Fibroblast of lung (primary cell): ENCODE measurements around the gene POSTN. TPM values are rescaled to one million over a fixed set of nuclear protein-coding genes. Genes with fewer than 3 reads are reported as not detected.

ENCODE experiments used
- DNase-seq, 2 donors: peaks; one replicate each; pipeline versions ENCODE4 v3.0.0 to v3.0.0-alpha.2; 2010; ENCODE audit warnings: low read depth in 2 of 2
- H2AFZ ChIP-seq: 2 replicates; pipeline ENCODE4 v1.5.1; 2012; ENCODE audit warnings: low read length, control low read depth, inconsistent platforms
- H3K27ac ChIP-seq: 2 replicates; pipeline ENCODE4 v1.5.1; 2011; ENCODE audit warnings: low read length, control low read depth; ENCODE audit not compliant: insufficient read depth
- H3K27me3 ChIP-seq: 2 replicates; pipeline ENCODE4 v1.5.1; 2011; ENCODE audit warnings: mild to moderate bottlenecking, low read length; ENCODE audit not compliant: control insufficient read depth, insufficient read depth
- H3K36me3 ChIP-seq: 2 replicates; pipeline ENCODE4 v1.5.1; 2011; ENCODE audit warnings: low read length; ENCODE audit not compliant: control insufficient read depth, insufficient read depth
- H3K4me1 ChIP-seq: 2 replicates; pipeline ENCODE4 v1.5.1; 2011; ENCODE audit warnings: low read length; ENCODE audit not compliant: control insufficient read depth, insufficient read depth; ENCODE audit errors: extremely low read depth
- H3K4me2 ChIP-seq: 2 replicates; pipeline ENCODE4 v1.5.1; 2011; ENCODE audit warnings: low read length, control low read depth; ENCODE audit not compliant: insufficient read depth; ENCODE audit errors: extremely low read depth
- H3K4me3 ChIP-seq, 4 experiments: fragments of 200-600 bp in 1 of 4; sonication (generic) in 1 of 4; replicated peaks in 1 of 4; 2 replicates each; pipeline ENCODE4 v1.5.1; 2011 to 2016; ENCODE audit warnings: low read length in 4 of 4, low read depth in 3 of 4, mild to moderate bottlenecking in 3 of 4, control low read depth in 2 of 4, inconsistent platforms in 1 of 4, mixed read lengths in 1 of 4; ENCODE audit not compliant: insufficient read depth in 1 of 4; ENCODE audit errors: control extremely low read depth in 1 of 4
- H3K79me2 ChIP-seq: 2 replicates; pipeline ENCODE4 v1.5.1; 2012; ENCODE audit warnings: mild to moderate bottlenecking, low read length, inconsistent platforms; ENCODE audit not compliant: control insufficient read depth, insufficient read depth
- H3K9ac ChIP-seq: 2 replicates; pipeline ENCODE4 v1.5.1; 2011; ENCODE audit warnings: mild to moderate bottlenecking, low read length, control low read depth; ENCODE audit not compliant: insufficient read depth
- H3K9me3 ChIP-seq: 2 replicates; pipeline ENCODE4 v1.5.1; 2012; ENCODE audit warnings: low read depth, low read length; ENCODE audit not compliant: control insufficient read depth, insufficient read depth
- H4K20me1 ChIP-seq: 2 replicates; pipeline ENCODE4 v1.5.1; 2011; ENCODE audit warnings: low read length; ENCODE audit not compliant: control insufficient read depth, insufficient read depth; ENCODE audit errors: extremely low read depth
- CTCF ChIP-seq, 2 donors: IDR thresholded peaks in 1 of 2; conservative IDR thresholded peaks in 1 of 2; 1 replicate in 1 of 2; 2 replicates in 1 of 2; pipeline ENCODE4 v1.5.1; 2011 to 2012; ENCODE audit warnings: low read length in 2 of 2, control low read depth in 1 of 2, inconsistent platforms in 1 of 2, low read depth in 1 of 2, mild to moderate bottlenecking in 1 of 2
- EZH2 ChIP-seq: IDR thresholded peaks from 2 replicates; pipeline ENCODE4 v1.5.1; 2012; ENCODE audit warnings: low read length, control low read depth, mild to moderate bottlenecking; ENCODE audit errors: missing control alignments
- polyA minus RNA-seq: library from RNA; depleted of rRNA, polyadenylated mRNA; stranded (reverse); fragments of >200 nt; gene quantifications from 2 replicates; pipeline ENCODE4 v1.2.3, GENCODE V29; 2011; ENCODE audit warnings: low replicate concordance
- polyA plus RNA-seq, 2 donors: library from polyadenylated mRNA; depleted of rRNA in 1 of 2; stranded (reverse) in 1 of 2; unstranded in 1 of 2; fragments of >200 nt; gene quantifications; 2 replicates each; pipeline ENCODE4 v1.2.1, GENCODE V29; 2011 to 2012; ENCODE audit warnings: missing spikeins in 1 of 2
- total RNA-seq: library from RNA; depleted of rRNA; stranded (reverse); fragments of >200 nt; gene quantifications from 2 replicates; pipeline ENCODE4 v1.2.1, GENCODE V29; 2014

Gene POSTN
- 38.0 and 221 TPM in 2 replicates for total RNA-seq
- 526 and 1,141 TPM in 2 replicates for polyA plus RNA-seq
- 266 and 548 TPM in 2 replicates for polyA plus RNA-seq (2012)
- polyA minus RNA-seq = 47.4 and 65.8 TPM in 2 replicates

GRCh38 chr13:37598597-37598996 lies at the start of gene POSTN:
Gene POSTN, minus strand, starts transcription at chr13:37598768. Its CDS starts 42 bp downstream, at chr13:37598726.
- Histone ChIP-seq H4K20me1 (no peaks in the 10 kb centered on the region), H3K9ac (peak within 1 kb of the TSS; percentile 4), H3K36me3 (no peaks in the 10 kb centered on the region), H3K79me2 (peaks cover 7% of the 10 kb centered on the region), H2AFZ (peak within 1 kb of the TSS; percentile 63), H3K27ac (no peak within 1 kb of the TSS), H3K27me3 (no peaks in the 10 kb centered on the region), H3K4me2 (peak within 1 kb of the TSS; percentile 69), H3K4me3 (peak within 1 kb of the TSS; percentile 44 to 61 (median 50)), H3K4me1 (peaks cover 3% of the 10 kb centered on the region), H3K9me3 (no peaks in the 10 kb centered on the region)
- TF ChIP-seq EZH2 = no peak
- no peak for TF ChIP-seq CTCF (conservative IDR thresholded peaks at IDR 0.05 in 1 of 2, IDR thresholded peaks at IDR 0.05 in 1 of 2; ENCODE audit: low read depth in 1 of 2, low read length in 2 of 2)
- DNase-seq = peak in 1 of 2 donors; percentile 71

GRCh38 chr13:37647031-37647650 lies 48.6 kb upstream of the POSTN start:
- no peaks in the 10 kb centered on the region for H3K27me3 ChIP-seq
- no peak overlapping the region for H3K9ac ChIP-seq
- DNase-seq = peak in 1 of 2 donors; percentile 38
- no peaks in the 10 kb centered on the region for H3K4me1 ChIP-seq
- H3K27ac ChIP-seq = no peak overlapping the region
- TF ChIP-seq CTCF (conservative IDR thresholded peaks at IDR 0.05 in 1 of 2, IDR thresholded peaks at IDR 0.05 in 1 of 2; ENCODE audit: low read depth in 1 of 2, low read length in 2 of 2) = no peak
- TF ChIP-seq EZH2 = no peak
- no peak overlapping the region for H2AFZ ChIP-seq
- no peak overlapping the region for H3K4me2 ChIP-seq
- H3K9me3 ChIP-seq = no peaks in the 10 kb centered on the region
- no peak overlapping the region for H3K4me3 ChIP-seq
- H4K20me1 ChIP-seq = no peaks in the 10 kb centered on the region
- H3K36me3 ChIP-seq = no peaks in the 10 kb centered on the region
- H3K79me2 ChIP-seq = no peaks in the 10 kb centered on the region

GRCh38 chr13:37646531-37646930 lies 48.0 kb upstream of the POSTN start:
- H3K36me3 ChIP-seq = no peaks in the 10 kb centered on the region
- DNase-seq = peak in 1 of 2 donors; percentile 24
- no peak overlapping the region for H3K9ac ChIP-seq
- H3K27me3 ChIP-seq = no peaks in the 10 kb centered on the region
- no peak overlapping the region for H2AFZ ChIP-seq
- no peak overlapping the region for H3K4me2 ChIP-seq
- no peaks in the 10 kb centered on the region for H3K4me1 ChIP-seq
- H3K27ac ChIP-seq = no peak overlapping the region
- H3K9me3 ChIP-seq = no peaks in the 10 kb centered on the region
- no peak overlapping the region for H3K4me3 ChIP-seq
- TF ChIP-seq CTCF (conservative IDR thresholded peaks at IDR 0.05 in 1 of 2, IDR thresholded peaks at IDR 0.05 in 1 of 2; ENCODE audit: low read depth in 1 of 2, low read length in 2 of 2) (no peak), EZH2 (no peak)
- no peaks in the 10 kb centered on the region for H4K20me1 ChIP-seq
- H3K79me2 ChIP-seq = no peaks in the 10 kb centered on the region
